ENCODE data around the gene TSHR.

- TF ChIP-seq POLR2A (IDR thresholded peaks at IDR 0.05; ENCODE audit: low read length) (no peak), GATA1 (IDR thresholded peaks at IDR 0.05; ENCODE audit: low read depth, low read length) (no peak)
Measured at GRCh38 chr14:80906336-80906735, 49.1 kb upstream of the TSHR start.
